D721Med (cell line): ENCODE results near the gene STARD9.

ENCODE experiments used
- DNase-seq: peaks from one replicate; pipeline ENCODE4 v3.0.0; 2011; ENCODE audit warnings: low spot score; ENCODE audit not compliant: insufficient read length
- FAIRE-seq: peaks from 2 replicates; lab custom pipeline; 2011; peaks lifted over from hg19 to GRCh38; lab: Jason Lieb, UNC
- CTCF ChIP-seq: IDR thresholded peaks from 2 replicates; pipeline ENCODE4 v1.5.1; 2012; ENCODE audit warnings: mild to moderate bottlenecking, control low read depth; ENCODE audit not compliant: insufficient read depth; ENCODE audit errors: missing control alignments

Gene STARD9

GRCh38 chr15:42720071-42720470, 144.7 kb downstream of the STARD9 start:
- no peak for TF ChIP-seq CTCF
- FAIRE-seq (no peak), DNase-seq (no peak)

DNA sequence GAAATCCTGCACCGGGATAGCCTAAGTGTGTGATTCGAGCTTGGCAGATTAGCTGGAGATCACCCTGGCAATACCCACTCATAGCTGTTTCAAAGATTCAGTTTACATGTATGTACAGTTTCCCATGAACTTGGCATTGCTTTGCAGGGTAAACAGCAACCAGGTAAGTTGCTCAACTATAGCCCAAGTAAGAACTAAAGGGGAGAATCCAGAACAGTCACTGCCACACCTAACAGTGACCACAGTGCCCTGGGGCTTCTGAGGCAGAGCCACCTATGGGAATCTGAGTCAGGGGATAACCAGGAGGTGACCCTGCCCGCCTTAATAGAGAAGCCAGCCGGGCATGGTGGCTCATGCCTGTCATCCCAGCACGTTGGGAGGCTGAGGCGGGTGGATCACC, 145.6 kb downstream of the STARD9 start:
- DNase-seq (no peak), FAIRE-seq (no peak)
- TF ChIP-seq CTCF, result no peak

DNA sequence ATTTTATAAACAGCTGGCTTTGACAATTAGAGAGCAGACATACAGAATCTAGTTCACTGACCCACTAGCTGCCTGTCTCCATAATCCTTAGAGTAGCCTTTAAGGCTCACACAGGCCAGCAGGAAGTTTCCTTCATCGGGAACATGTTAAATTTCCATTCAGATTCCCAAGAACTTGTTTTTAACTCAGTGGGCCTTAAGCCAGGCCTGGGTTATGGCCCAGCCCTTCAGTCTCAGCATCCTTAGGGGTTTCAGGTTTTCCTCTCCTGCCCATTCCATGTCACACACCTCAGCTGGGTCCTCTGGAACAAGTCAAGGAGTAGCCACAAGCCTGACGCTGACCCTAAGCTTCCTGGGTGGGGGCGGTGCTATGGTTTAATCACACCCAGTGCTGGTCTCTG, 146.5 kb downstream of the STARD9 start:
- DNase-seq (no peak), FAIRE-seq (no peak)
- no peak for TF ChIP-seq CTCF

GRCh38 chr15:42723068-42723467, 147.7 kb downstream of the STARD9 start:
- FAIRE-seq (no peak), DNase-seq (no peak)
- TF ChIP-seq CTCF, result no peak

- no peak for DNase-seq
- no peak for TF ChIP-seq CTCF
- FAIRE-seq, result no peak
Measured at GRCh38 chr15:42724276-42724675, 148.9 kb downstream of the STARD9 start.

DNA sequence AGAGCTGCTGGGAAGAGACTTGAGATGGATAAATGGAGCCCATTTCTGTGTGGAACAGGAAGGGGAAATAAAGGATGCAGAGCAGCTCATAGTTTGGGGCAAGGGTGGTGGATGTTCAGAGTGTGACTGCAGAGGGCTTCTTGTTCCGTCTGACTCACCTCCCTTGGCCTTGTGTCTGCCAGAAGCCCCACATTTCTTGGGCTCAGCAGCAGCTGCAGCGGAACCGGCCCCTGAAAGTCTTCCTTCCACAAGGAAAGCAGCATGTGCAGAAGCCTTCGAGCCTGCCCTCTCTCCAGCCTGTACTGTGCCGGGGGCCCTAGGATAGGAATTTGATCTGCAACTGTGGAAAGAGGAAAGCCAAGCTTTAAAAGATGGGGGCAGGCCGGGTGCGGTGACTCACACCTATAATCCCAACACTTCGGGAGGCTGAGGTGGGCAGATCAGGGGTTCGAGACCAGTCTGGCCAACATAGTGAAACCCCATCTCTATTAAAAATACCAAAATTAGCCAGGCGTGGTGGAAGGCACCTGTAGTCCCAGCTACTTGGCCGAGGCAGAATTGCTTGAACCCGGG, 150.0 kb downstream of the STARD9 start:
- FAIRE-seq (no peak), DNase-seq (no peak)
- no peak for TF ChIP-seq CTCF

DNA sequence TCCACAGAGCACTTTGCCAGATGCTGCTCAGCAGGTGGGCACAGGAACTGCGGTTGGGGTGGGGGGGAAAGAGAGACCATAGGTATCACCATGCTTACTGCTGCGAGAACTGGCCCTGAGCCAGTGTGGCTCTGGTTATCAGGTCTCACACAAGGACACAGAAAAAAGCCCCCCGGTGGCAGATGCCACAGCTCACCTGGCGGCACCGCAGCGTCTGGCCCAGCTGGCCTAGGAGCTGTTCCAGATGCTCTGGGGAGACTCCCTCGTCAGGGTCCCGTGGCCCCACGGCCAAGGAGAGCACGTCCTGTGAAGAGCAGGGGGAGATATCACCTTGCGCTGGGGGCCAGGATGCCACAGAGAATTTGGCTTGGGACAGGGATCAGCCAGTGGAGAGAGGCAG, 150.7 kb downstream of the STARD9 start:
- no peak for DNase-seq
- FAIRE-seq, result no peak
- TF ChIP-seq CTCF, result no peak
